ENCODE measurements around the gene EDRF1.

DNA sequence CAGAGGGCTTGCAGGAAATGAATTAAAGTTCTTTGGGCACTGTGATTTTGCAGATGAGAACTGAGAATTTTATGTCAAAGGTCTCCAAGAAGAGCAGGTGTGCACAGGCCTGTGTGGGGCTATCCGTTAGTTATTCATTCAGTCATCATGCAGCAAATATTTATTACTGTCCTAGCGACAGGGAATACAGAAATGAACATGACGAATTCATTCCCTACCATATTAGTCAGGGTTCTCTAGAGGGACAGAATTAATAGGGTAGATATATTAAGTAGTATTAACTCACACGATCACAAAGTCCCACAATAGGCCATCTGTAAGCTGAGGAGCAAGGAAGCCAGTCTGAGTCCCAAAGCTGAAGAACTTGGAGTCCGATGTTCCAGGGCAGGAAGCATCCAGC is 59.0 kb downstream of the EDRF1 start:
- TF ChIP-seq, protein P1, sequence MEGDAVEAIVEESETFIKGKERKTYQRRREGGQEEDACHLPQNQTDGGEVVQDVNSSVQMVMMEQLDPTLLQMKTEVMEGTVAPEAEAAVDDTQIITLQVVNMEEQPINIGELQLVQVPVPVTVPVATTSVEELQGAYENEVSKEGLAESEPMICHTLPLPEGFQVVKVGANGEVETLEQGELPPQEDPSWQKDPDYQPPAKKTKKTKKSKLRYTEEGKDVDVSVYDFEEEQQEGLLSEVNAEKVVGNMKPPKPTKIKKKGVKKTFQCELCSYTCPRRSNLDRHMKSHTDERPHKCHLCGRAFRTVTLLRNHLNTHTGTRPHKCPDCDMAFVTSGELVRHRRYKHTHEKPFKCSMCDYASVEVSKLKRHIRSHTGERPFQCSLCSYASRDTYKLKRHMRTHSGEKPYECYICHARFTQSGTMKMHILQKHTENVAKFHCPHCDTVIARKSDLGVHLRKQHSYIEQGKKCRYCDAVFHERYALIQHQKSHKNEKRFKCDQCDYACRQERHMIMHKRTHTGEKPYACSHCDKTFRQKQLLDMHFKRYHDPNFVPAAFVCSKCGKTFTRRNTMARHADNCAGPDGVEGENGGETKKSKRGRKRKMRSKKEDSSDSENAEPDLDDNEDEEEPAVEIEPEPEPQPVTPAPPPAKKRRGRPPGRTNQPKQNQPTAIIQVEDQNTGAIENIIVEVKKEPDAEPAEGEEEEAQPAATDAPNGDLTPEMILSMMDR (IDR thresholded peaks at IDR 0.05): no peak
- no peak for TF ChIP-seq POLR2A (IDR thresholded peaks at IDR 0.05)
